Activated naive CD4-positive, alpha-beta T cell treated with anti-CD3 and anti-CD28 coated beads, Interleukin-2, amount 10 ng/mL, durations not matched to agents 7 days and 5 days (primary cell): ENCODE measurements around the gene PRPF6.

Experiments
- CTCF ChIA-PET: fragments of 350-600 bp; sonication (Branson Sonifier 250); formaldehyde crosslinking; loops from one replicate; lab custom pipeline; 2021; ENCODE audit warnings: antibody characterized with exemption; lab: Charles Lee
- DNase-seq: peaks from one replicate; pipeline ENCODE4 v3.0.0-alpha.2; 2020
- H3K27ac Mint-ChIP-seq: one replicate; pipeline ENCODE4 v1.8.0; 2021; ENCODE audit warnings: mild to moderate bottlenecking, moderate library complexity, mixed read lengths
- H3K27me3 Mint-ChIP-seq: one replicate; pipeline ENCODE4 v1.8.0; 2021; ENCODE audit warnings: mild to moderate bottlenecking, mixed read lengths
- H3K36me3 Mint-ChIP-seq: one replicate; pipeline ENCODE4 v1.8.0; 2021; ENCODE audit warnings: mixed read lengths
- H3K4me1 Mint-ChIP-seq: one replicate; pipeline ENCODE4 v1.8.0; 2021; ENCODE audit warnings: mixed read lengths
- H3K4me3 Mint-ChIP-seq: one replicate; pipeline ENCODE4 v1.8.0; 2021; ENCODE audit warnings: mild to moderate bottlenecking, moderate library complexity, mixed read lengths
- H3K9me3 Mint-ChIP-seq: one replicate; pipeline ENCODE4 v1.8.0; 2021; ENCODE audit warnings: mixed read lengths

The PRPF6 gene

DNA sequence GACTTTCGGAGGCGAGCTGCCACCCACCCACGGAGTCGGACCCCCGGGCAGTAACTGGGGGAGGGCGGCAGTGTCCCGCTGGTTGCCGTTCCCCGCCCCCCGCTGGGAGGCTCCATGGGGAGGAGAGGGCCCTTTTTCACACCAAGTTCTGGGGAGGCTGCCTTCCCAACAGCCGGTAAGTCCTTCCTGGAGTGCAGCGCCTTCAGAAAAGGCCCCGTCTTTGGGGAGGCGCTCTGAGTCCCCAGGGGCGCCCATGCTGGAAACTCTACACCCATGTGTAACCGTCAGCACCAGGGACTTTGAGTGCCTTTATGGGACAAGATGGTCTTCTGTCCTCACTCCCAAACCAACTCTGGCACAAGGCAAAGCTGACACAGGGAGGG is 68.9 kb downstream of the PRPF6 start:
- H3K4me3 Mint-ChIP-seq, result peak overlapping the region; percentile 21

DNA sequence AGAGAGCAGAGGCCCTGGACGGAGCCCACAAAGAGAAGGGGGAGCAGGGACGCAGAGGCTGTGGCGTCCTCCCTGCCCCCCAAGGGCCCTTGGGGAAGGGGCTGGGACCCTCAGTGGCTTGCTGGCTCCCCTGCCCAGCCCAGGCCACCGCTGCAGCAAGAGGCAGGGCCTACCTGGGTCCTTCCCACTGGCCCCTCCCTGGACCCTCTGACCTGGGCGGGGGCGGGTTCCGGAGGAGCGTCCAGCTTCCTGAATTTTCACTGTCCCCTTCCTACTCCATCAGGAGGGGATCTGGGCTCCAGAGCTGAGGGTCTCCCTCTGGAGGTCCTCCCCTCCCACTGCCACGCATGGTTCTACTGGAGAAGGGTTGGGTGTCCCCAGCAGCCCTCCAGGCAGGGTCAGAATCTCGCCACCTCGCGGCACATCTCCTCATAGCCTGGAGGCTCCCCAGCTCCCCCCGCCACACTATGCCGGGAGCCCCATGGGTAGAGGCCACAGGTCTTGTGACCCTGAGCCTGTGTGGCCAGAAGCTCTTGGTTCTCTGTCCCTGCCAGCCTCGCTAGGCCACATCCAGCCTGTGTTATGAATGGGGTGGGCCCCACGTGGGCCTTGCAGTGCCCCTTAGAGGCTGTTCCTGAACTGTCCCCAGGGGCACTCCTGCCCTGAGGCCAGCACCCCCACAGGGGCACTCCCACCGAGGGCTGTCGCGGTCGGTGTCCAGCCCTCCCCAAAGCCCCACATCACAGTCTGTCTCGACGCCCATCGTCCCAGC is 69.5 kb downstream of the PRPF6 start:
- CTCF ChIA-PET, result interaction anchor here (3.1 kb wide), 1 partner anchor 12 kb away, joined by 16 read pairs; no protein-coding TSS in a partner anchor
- DNase-seq, result no peak
- H3K4me3 Mint-ChIP-seq, result no peak overlapping the region
- H3K36me3 Mint-ChIP-seq, result no peaks in the 10 kb centered on the region
- H3K9me3 Mint-ChIP-seq, result no peaks in the 10 kb centered on the region
- peaks cover 80% of the 10 kb centered on the region for H3K27me3 Mint-ChIP-seq
- H3K4me1 Mint-ChIP-seq, result peaks cover 26% of the 10 kb centered on the region
- no peak overlapping the region for H3K27ac Mint-ChIP-seq

More for the DNA sequence above, 68.9 kb downstream of the PRPF6 start:
- peaks cover 84% of the 10 kb centered on the region for H3K27me3 Mint-ChIP-seq
- no peaks in the 10 kb centered on the region for H3K9me3 Mint-ChIP-seq
- CTCF ChIA-PET, result interaction anchor here (1.4 to 3.1 kb wide), 3 partner anchors 8 to 27 kb away, joined by 3 to 16 read pairs (median 6); no protein-coding TSS in a partner anchor
- DNase-seq, result no peak
- H3K4me1 Mint-ChIP-seq, result peaks cover 24% of the 10 kb centered on the region
- H3K36me3 Mint-ChIP-seq, result no peaks in the 10 kb centered on the region
- no peak overlapping the region for H3K27ac Mint-ChIP-seq

DNA sequence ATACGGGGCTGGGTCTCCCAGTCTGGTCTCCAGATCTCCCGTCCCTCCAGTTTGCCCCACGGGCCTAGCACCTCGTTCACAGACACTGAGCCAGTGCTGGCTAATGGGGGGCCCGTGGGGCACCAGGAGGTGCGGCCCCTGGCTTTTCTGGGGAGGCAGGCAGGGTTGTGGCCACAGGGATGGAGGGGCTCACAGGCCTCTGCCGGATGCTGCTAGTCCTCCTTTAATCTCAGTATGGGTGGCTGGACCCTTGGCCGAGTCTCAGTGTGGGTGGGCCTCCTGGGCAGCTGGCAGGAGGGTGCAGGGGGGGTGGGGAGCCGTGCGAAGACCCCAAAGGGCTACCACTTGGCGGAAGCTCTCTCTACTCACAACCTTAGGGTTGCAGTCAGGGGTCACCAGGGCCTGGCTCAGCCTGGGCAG is 70.1 kb downstream of the PRPF6 start:
- CTCF ChIA-PET, result interaction anchor here (3.1 kb wide), 1 partner anchor 12 kb away, joined by 16 read pairs; no protein-coding TSS in a partner anchor
- Mint-ChIP-seq H3K27me3 (peaks cover 77% of the 10 kb centered on the region), H3K4me1 (peaks cover 21% of the 10 kb centered on the region), H3K9me3 (no peaks in the 10 kb centered on the region), H3K27ac (no peak overlapping the region), H3K36me3 (no peaks in the 10 kb centered on the region), H3K4me3 (no peak overlapping the region)
- DNase-seq, result no peak

DNA sequence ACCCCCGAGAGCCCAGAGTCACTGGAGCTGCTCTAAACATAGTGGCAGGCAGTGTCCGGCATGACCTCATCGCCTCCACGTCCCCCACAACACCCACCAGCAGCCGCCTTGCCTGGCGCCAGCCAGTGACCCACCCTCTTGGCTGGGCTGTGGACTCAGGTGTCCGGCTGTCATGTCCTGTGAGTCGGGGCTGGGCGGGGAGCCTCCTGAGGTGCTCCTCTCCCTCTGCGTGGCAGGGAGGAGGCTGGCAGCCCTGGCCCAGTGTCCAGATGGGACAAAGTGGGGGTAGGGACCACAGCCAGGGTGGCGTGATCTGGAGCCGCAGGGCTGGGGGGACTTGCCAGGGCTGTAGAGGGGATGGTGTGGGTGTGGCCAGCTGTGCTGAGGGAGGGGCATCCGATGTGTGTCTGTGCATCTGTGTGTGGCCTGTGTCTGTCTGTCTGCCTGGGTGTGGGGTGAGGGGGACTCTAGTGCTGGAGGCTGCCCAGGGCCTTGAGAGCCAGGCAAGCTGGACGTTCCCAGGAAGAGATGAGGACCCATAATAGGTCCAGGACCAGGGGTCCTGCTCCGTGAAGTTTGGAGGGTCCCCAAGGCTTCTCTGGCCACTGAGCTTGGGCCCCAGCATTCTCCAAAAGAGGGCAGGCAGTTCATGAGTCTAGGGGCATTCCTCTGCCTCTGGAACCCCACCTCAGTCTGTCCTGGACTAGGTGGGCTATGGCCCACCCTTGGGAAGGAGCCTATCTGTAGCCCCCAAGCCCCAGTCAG is 70.8 kb downstream of the PRPF6 start:
- peaks cover 70% of the 10 kb centered on the region for H3K27me3 Mint-ChIP-seq
- H3K27ac Mint-ChIP-seq, result peak overlapping the region; percentile 62
- H3K9me3 Mint-ChIP-seq, result no peaks in the 10 kb centered on the region
- H3K36me3 Mint-ChIP-seq, result no peaks in the 10 kb centered on the region
- H3K4me1 Mint-ChIP-seq, result peaks cover 17% of the 10 kb centered on the region
- no peak for DNase-seq
- CTCF ChIA-PET, result interaction anchor here (4.7 kb wide), 1 partner anchor 12 kb away, joined by 27 read pairs; no protein-coding TSS in a partner anchor
- H3K4me3 Mint-ChIP-seq, result no peak overlapping the region

DNA sequence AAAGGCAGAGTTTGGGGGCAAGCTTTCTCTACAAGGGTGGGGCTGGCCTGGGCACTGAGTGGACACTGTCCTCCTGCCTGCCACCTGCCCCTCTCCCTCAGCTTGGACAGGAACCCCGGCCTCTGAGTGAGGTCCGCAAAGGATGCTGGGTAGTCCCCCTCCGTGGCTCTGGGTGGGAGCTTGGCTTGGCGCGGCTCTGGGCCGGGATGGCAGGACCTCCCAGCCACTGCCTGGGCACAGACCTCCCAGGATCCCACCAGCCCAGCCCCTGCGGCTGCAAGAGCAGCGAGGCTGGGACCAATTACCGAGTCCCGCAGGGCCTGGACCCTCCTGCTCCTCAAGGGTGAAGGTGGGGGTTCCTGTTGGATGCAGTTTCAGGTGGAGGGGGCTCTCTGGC is 71.4 kb downstream of the PRPF6 start:
- no peak overlapping the region for H3K27ac Mint-ChIP-seq
- CTCF ChIA-PET, result interaction anchor here (4.7 kb wide), 1 partner anchor 12 kb away, joined by 27 read pairs; no protein-coding TSS in a partner anchor
- H3K4me1 Mint-ChIP-seq, result peaks cover 23% of the 10 kb centered on the region
- peaks cover 1% of the 10 kb centered on the region for H3K36me3 Mint-ChIP-seq
- H3K4me3 Mint-ChIP-seq, result no peak overlapping the region
- no peaks in the 10 kb centered on the region for H3K9me3 Mint-ChIP-seq
- no peak for DNase-seq
- peaks cover 64% of the 10 kb centered on the region for H3K27me3 Mint-ChIP-seq

DNA sequence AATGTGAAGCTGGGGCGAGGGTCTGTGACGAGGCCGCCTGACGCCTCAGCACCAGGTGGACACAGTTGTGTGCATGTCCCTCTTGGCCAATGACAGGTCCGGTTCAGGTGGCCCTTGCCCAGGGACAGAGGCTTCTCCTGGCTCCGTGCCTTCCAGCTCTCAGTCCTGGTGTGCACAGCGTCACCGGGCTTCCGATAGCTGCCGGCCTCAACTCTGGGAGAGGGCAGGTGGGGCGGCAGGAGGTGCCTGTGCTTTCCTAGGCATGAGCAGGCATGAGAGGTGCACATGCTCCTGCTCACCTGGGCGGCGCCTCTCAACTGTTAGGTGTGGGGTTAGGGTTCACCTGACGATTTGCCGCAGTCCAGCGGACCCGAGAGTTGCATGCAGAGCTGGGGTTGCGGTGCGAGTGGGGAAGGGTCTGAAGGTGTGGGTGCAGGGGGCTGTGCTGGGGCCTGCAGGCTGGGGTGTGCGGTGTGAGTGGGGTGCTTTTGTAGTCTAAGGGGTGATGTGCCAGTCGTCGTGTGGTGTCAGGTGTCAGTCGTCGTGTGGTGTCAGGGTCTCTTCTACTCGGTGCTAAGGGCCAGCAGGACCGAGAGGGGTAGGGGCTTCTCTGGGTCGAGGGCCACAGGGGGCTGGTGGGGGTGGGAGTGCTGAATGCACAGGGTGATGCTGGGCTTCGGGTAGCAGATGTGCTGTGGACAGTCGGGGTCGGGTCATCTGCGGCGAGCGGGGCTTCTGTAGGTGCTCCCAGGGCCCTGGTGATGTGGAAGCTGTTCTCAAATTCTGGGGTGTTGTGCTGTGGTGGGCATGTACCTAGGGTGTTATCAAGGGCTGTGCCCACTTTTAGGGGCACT is 72.3 kb downstream of the PRPF6 start:
- no peaks in the 10 kb centered on the region for H3K9me3 Mint-ChIP-seq
- peaks cover 31% of the 10 kb centered on the region for H3K4me1 Mint-ChIP-seq
- H3K27ac Mint-ChIP-seq, result no peak overlapping the region
- no peak for DNase-seq
- peaks cover 2% of the 10 kb centered on the region for H3K36me3 Mint-ChIP-seq
- H3K4me3 Mint-ChIP-seq, result no peak overlapping the region
- CTCF ChIA-PET, result interaction anchor here (1.1 to 4.7 kb wide), 2 partner anchors 13 to 73 kb away, joined by 4 to 27 read pairs; partner anchors contain the start of gene SAMD10
- H3K27me3 Mint-ChIP-seq, result peaks cover 62% of the 10 kb centered on the region

DNA sequence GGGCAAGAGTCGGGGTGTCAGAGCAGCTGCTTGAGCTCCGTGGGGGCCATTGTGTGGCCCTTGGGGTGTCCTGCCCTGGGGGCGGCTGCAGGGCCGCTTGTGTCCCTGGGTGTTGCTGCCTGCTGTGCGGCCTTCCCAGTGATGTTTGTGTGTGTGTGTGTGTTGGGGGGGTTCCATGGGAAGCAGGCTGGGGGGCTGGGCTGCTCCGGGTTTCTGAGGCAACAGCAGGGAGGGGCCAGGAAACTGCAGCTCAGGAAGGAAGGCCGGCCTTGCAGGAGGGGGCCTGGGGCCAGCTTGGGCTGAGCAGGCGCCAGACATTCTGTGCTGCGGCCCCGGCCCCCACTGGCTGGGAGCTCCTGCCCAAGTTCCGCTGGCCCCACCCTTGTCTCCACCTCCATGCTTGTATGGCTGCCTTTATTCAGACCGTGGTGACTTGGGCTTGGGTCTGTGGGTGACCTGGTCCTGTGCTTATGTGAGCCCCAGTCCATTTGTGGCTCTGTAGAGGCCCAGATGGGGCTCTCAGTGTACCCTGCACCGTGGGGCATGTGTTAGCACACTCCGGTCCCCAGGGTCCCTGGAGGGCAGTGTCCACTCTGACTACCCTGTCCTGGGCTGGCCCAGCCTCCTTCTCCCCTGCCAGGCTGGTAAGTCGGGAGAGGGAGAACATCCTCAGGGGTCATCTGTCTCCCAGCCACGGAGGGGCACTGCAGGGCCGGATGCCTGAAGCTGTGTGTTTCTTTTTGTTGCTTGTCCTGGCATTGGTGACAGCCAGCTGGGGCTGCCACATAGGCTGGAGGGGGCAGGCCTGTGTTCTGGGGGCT is 73.1 kb downstream of the PRPF6 start:
- no peak for DNase-seq
- CTCF ChIA-PET, result interaction anchor here (0.7 to 4.7 kb wide), 3 partner anchors 14 to 74 kb away, joined by 3 to 27 read pairs (median 4); partner anchors contain the start of gene SAMD10
- Mint-ChIP-seq H3K9me3 (no peaks in the 10 kb centered on the region), H3K4me3 (no peak overlapping the region), H3K27me3 (peaks cover 62% of the 10 kb centered on the region), H3K4me1 (peaks cover 34% of the 10 kb centered on the region), H3K27ac (no peak overlapping the region), H3K36me3 (peaks cover 2% of the 10 kb centered on the region)

DNA sequence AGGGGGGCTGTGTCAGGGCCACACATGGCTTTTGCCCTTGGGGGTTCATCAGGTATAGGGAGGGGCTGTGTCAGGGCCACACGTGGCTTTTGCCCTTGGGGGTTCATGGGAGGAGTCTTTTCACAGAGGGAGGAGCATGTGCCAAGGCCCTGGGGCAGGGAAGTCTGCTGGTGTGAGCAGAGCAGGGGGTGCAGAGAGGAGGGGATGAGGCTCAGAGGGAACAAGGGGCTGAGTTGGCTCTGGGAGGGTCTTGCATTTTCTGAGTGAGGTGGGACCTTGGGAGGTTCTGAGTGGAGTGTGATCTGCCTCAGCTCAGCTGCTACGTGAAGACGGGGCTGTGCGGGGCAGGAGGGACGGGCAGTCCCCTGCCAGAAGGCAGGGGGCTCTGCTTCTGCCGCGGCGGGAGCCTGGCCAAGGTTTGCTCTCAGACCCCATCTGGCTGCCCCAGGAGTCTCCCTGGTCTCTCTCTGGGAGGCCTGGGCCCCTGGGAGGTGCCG is 74.5 kb downstream of the PRPF6 start:
- Mint-ChIP-seq H3K27ac (peak overlapping the region; percentile 24), H3K4me1 (peaks cover 35% of the 10 kb centered on the region), H3K9me3 (no peaks in the 10 kb centered on the region), H3K27me3 (peaks cover 62% of the 10 kb centered on the region), H3K4me3 (no peak overlapping the region), H3K36me3 (peaks cover 2% of the 10 kb centered on the region)
- DNase-seq, result no peak
- CTCF ChIA-PET, result interaction anchor here (4.7 kb wide), 1 partner anchor 15 kb away, joined by 27 read pairs; no protein-coding TSS in a partner anchor

DNA sequence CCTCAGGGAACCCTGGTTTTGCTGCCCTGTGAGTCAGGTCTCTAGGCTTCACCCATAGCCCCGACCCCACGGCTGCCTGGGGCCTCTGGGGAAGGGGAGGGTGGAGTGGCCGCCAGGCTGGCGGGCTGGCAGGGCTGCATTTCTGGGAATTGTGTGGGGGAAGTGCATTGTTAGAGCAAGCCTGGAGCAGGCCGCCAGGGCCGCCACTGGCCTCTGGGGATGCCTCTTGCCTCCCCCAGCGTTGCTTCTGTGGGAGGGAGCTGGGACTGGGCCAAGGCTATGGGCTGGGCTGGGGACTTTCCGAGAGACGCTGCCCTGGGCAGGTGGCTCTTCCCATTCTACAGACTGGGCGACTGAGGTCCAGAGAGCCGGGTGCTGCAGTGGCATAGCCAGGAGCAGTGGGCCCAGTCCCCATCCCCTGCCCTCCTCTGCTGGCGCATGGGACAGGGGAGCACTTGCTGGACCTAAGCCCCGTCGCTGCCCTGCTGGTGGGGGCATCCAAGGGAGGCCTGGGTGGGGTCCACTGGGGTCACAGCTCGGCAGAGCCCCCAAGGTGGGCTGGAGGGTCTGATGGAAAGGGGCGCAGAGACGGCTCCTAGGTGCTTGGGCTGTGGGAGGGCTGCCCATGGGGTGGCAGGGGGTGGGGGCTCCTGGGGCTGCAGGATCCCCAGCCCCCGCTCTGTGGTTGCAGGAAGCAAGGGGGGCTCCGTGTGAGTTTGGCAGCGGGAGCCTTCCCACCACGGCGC is 75.1 kb downstream of the PRPF6 start:
- peaks cover 2% of the 10 kb centered on the region for H3K36me3 Mint-ChIP-seq
- H3K4me1 Mint-ChIP-seq, result peaks cover 35% of the 10 kb centered on the region
- CTCF ChIA-PET, result interaction anchor here (4.7 kb wide), 1 partner anchor 16 kb away, joined by 27 read pairs; no protein-coding TSS in a partner anchor
- H3K27me3 Mint-ChIP-seq, result peaks cover 56% of the 10 kb centered on the region
- no peak overlapping the region for H3K27ac Mint-ChIP-seq
- no peak for DNase-seq
- no peaks in the 10 kb centered on the region for H3K9me3 Mint-ChIP-seq
- no peak overlapping the region for H3K4me3 Mint-ChIP-seq

DNA sequence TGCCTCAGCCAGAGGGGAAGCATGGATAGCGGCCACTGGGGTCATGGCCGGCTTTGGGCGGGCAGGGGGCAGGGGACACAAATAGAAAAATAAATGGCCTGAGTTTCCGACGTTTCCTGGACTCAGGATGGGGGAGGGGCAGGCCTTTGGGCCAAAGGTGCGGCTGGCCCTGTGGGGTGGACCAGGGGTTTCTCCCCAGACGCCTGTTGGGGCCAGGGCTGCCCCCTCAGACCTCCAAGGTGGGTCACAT is 75.6 kb downstream of the PRPF6 start:
- no peak for DNase-seq
- Mint-ChIP-seq H3K4me1 (peaks cover 35% of the 10 kb centered on the region), H3K9me3 (no peaks in the 10 kb centered on the region), H3K27me3 (peaks cover 51% of the 10 kb centered on the region), H3K4me3 (no peak overlapping the region), H3K36me3 (peaks cover 2% of the 10 kb centered on the region), H3K27ac (no peak overlapping the region)
- CTCF ChIA-PET, result no interaction called here

DNA sequence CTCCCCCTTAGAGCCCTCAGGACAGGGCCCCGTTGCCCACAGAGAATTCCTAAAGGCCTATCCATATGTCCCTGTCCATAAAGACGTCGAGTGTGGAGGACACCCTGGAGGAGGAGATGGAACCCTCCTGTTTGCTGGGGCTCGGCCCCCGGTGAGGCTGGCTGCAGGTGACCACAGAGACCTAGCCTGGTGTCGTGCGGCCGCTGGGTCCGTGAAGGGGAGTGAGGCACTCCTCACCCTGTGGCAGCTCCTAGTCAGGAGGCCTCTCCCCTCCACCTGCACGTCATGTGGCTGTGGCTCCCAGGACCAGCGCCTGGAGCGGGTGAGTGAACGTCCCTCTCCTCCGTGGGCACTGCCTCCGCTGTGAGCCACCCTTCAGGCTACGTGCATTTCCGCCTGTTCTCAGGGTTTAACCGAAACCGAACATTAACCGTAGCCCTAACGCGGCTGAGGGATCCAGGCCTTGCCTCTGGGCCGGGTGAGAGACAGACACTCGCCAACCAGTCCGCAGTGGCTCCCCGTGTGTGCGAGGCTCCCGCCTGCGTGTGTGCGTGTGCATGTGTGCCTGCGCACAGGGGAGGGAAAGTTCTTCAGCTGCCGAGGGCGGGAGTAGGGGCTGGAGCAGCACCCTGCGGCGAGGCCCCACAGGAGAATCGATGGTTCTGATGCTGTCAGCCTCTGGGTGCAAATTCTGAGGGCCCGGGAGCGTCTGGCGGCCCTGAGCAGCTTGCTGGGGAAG is 76.1 kb downstream of the PRPF6 start:
- H3K27ac Mint-ChIP-seq, result peak overlapping the region; percentile 86
- peaks cover 38% of the 10 kb centered on the region for H3K4me1 Mint-ChIP-seq
- H3K36me3 Mint-ChIP-seq, result peaks cover 2% of the 10 kb centered on the region

More for the DNA sequence above, 76.1 kb downstream of the PRPF6 start:
- CTCF ChIA-PET, result interaction anchor here (0.6 to 2.8 kb wide), 11 partner anchors 8 to 192 kb away, joined by 3 to 16 read pairs (median 3); partner anchors contain the start of genes PRPF6, SAMD10, SOX18 and TPD52L2
- Mint-ChIP-seq H3K4me3 (peak overlapping the region; percentile 76), H3K9me3 (no peaks in the 10 kb centered on the region), H3K27me3 (peaks cover 46% of the 10 kb centered on the region)
- DNase-seq, result peak; percentile 62
